ENCODE measurements around the gene METTL26.

The METTL26 gene

DNA sequence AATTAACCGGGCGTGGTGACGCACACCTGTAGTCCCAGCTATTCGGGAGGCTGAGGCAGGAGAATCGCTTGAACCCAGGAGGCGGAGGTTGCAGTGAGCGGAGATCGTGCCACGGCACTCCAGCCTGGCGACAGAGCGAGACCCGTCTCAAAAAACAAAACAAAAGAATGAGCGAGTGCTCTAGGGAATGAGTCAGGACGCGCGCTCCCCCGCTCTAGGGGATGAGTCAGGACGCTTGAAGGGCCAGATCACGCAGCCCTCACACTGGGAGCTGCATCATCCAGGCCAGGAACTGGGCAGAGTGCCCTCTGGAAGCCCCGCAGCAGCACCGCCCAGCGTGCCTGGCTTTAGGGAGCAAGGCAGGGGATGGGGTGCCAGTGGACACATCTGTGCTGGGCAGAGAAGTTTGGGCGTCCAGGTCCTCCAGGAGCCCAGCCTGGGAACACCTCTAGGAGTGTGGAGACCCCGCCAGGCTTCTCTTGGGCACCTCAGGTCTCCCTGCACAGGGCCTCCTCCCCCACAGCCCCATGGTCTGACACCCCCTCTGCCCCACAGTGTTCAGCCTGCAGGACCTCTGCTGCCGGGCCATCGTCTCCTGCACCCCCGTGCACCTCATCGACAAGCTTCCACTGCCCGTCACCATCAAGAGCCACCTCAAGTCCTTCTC lies 9.2 kb downstream of the METTL26 start:
- no peak for DNase-seq (ENCODE audit: extremely low read depth, insufficient read length)
- H3K27me3 ChIP-seq (replicated peaks; ENCODE audit: control insufficient read depth, insufficient read depth, low read length), result no peaks in the 10 kb centered on the region

DNA sequence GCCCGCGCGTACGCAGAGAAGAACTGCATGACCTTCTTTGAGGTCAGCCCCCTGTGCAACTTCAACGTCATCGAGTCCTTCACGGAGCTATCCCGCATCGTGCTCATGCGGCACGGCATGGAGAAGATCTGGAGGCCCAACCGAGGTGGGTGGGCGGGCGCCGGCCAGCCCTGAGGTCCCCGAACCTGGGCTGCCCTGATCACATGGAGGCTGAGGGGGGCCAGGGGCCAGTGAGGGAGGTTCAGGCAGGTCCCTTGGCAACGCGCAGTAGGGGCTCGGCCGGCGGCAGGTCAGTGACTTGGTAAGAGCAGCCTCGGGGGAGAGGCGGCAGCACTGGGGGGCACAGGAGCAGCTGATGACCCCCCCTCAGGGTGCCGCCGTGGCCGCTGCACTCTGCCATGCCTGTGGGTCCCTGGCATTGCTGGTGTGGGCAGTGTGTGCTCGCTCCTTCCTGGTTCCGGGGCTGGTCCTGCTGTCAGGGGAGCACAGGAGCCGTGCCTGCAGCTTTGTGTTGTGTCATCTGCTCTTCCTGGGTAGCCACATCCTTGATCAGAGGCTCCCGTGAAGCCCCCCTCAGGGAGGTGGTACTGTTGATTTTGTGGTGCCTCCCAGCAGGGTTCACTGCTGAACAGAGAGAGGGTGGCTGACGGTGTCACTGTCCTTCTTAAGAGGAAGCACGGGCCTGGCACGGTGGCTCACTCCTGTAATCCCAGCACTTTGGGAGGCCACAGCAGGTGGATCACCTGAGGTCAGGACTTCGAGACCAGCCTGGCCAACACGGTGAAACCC lies 9.9 kb downstream of the METTL26 start:
- H3K36me3 ChIP-seq (ENCODE audit: control insufficient read depth, insufficient read depth, low read length), result no peaks in the 10 kb centered on the region; the same call in 1 of the 2 replicates
- no peak for DNase-seq (ENCODE audit: extremely low read depth, insufficient read length)
- H3K4me3 ChIP-seq (replicated peaks; ENCODE audit: low read depth, low read length), result no peak overlapping the region
- no peaks in the 10 kb centered on the region for H3K27me3 ChIP-seq (replicated peaks; ENCODE audit: control insufficient read depth, insufficient read depth, low read length)
- TF ChIP-seq, protein P1, sequence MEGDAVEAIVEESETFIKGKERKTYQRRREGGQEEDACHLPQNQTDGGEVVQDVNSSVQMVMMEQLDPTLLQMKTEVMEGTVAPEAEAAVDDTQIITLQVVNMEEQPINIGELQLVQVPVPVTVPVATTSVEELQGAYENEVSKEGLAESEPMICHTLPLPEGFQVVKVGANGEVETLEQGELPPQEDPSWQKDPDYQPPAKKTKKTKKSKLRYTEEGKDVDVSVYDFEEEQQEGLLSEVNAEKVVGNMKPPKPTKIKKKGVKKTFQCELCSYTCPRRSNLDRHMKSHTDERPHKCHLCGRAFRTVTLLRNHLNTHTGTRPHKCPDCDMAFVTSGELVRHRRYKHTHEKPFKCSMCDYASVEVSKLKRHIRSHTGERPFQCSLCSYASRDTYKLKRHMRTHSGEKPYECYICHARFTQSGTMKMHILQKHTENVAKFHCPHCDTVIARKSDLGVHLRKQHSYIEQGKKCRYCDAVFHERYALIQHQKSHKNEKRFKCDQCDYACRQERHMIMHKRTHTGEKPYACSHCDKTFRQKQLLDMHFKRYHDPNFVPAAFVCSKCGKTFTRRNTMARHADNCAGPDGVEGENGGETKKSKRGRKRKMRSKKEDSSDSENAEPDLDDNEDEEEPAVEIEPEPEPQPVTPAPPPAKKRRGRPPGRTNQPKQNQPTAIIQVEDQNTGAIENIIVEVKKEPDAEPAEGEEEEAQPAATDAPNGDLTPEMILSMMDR (IDR thresholded peaks at IDR 0.05; ENCODE audit: insufficient read depth, low read length, poor library complexity, severe bottlenecking), result no peak

More for the DNA sequence above, 9.2 kb downstream of the METTL26 start:
- Histone ChIP-seq H3K4me3 (replicated peaks; ENCODE audit: low read depth, low read length) (no peak overlapping the region), H3K36me3 (ENCODE audit: control insufficient read depth, insufficient read depth, low read length) (no peaks in the 10 kb centered on the region; the same call in 1 of the 2 replicates)
- TF ChIP-seq, protein P1 (IDR thresholded peaks at IDR 0.05; ENCODE audit: insufficient read depth, low read length, poor library complexity, severe bottlenecking), result no peak

DNA sequence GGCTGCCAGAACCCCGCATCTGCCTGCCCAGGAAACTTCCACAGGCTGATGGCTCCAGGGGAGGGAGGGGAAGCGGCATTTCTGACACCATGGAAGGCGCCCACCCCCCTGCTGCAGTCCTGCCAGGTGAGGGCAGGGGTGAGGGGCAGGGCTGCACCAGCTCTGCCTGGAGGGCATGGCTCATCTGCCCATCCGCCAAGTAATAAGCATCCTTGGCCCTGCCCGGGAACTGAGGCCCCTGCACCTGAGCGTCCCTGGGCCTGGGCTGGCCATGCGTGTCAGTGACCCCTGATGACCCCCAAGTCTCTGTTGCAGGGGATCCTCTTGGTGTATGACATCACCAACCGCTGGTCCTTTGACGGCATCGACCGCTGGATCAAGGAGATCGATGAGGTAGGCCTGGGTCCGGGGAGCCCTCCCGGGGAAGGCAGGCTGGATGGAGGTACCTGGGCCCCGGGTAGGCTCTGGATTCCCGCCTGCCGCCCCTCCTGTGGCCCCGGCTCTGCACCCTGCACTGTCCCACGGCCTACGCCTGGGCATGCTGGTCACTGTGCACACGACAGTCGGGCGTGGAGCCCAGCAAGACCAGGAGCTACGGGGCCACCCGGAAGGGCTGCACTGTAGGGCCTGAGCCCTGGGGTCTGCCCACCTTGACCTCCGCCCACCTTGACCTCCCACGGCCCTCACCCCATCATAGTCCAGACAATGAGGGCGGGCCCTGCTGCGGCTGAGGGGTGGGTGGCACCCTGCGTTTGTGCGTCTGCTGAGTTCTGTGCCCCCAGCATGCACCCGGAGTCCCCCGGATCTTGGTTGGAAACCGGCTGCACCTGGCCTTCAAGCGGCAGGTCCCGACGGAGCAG lies 10.8 kb downstream of the METTL26 start:
- DNase-seq (ENCODE audit: extremely low read depth, insufficient read length), result no peak
- H3K4me3 ChIP-seq (replicated peaks; ENCODE audit: low read depth, low read length), result no peak overlapping the region
- H3K27me3 ChIP-seq (replicated peaks; ENCODE audit: control insufficient read depth, insufficient read depth, low read length), result no peaks in the 10 kb centered on the region
- H3K36me3 ChIP-seq (ENCODE audit: control insufficient read depth, insufficient read depth, low read length), result no peaks in the 10 kb centered on the region; the same call in 1 of the 2 replicates
- TF ChIP-seq, protein P1 (IDR thresholded peaks at IDR 0.05; ENCODE audit: insufficient read depth, low read length, poor library complexity, severe bottlenecking), result no peak

DNA sequence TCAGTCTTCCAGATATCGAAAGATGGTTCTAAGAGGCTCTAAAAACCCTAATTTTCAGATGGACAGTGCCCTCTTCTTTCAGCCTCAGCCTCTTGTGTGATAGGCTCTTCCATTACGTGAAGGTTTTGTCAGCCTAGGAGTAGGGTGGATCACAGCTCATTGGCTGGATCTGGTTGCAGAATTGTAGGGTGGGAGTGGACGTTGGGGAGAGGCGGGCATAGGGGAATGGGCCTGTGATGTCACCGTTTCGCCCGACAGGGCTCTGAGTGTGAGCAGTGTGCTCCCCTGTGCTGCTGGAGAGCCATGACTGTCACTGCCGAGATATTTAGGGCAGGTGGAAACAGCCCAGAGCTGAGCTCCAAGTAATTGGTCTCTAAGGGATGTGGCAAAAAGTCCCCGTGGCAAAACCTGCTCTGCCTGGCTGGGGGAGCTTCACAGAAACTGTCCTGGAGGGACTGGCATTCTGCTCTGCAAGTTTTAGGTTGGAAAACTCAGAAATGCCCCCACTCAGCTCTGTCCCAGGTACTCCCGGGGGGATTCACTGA lies 11.5 kb downstream of the METTL26 start:
- TF ChIP-seq, protein P1 (IDR thresholded peaks at IDR 0.05; ENCODE audit: insufficient read depth, low read length, poor library complexity, severe bottlenecking), result no peak
- no peaks in the 10 kb centered on the region for H3K27me3 ChIP-seq (replicated peaks; ENCODE audit: control insufficient read depth, insufficient read depth, low read length)
- no peaks in the 10 kb centered on the region; the same call in 1 of the 2 replicates for H3K36me3 ChIP-seq (ENCODE audit: control insufficient read depth, insufficient read depth, low read length)
- no peak overlapping the region for H3K4me3 ChIP-seq (replicated peaks; ENCODE audit: low read depth, low read length)
- no peak for DNase-seq (ENCODE audit: extremely low read depth, insufficient read length)

DNA sequence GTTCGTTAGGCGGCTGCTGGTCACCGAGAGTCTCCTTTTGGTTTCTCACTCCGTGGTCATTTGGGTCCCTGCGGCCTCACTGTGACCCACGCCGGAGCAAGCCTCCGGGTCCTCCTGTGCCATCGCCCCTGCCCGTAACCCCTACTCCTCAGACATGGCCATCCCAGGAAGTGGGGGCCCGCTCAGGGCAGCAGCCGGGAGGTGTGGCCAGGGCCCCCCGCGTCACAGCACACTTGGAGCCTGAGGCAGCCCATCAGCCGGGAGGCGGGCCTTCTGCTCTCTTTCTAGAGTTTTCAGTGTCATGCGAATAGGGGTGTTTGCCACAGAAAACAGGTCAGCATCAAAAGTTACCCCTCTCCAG lies 13.2 kb downstream of the METTL26 start:
- TF ChIP-seq, protein P1 (IDR thresholded peaks at IDR 0.05; ENCODE audit: insufficient read depth, low read length, poor library complexity, severe bottlenecking), result no peak
- no peak for DNase-seq (ENCODE audit: extremely low read depth, insufficient read length)
- no peaks in the 10 kb centered on the region; the same call in 1 of the 2 replicates for H3K36me3 ChIP-seq (ENCODE audit: control insufficient read depth, insufficient read depth, low read length)

More for the DNA sequence above, 13.2 kb downstream of the METTL26 start:
- Histone ChIP-seq H3K27me3 (replicated peaks; ENCODE audit: control insufficient read depth, insufficient read depth, low read length) (no peaks in the 10 kb centered on the region), H3K4me3 (replicated peaks; ENCODE audit: low read depth, low read length) (no peak overlapping the region)

All from GM06990 (cell line).